Left kidney (tissue), 2 donors: ENCODE data around the gene PSMG2. TPM values are rescaled to one million over a fixed set of nuclear protein-coding genes. Genes with fewer than 3 reads are reported as not detected.
"Not testable (repeated sequence)": the region's sequence is repeated elsewhere in the genome, so short reads cannot be mapped to it uniquely, and the experiment has no call there.

Source experiments
- DNase-seq: peaks from one replicate; pipeline ENCODE4 v3.0.0-alpha.2; 2013
- polyA plus RNA-seq: library from polyadenylated mRNA; unstranded; fragments of 120-200 nt; gene quantifications from one replicate; pipeline ENCODE4 v1.2.1, GENCODE V29; 2013; ENCODE audit not compliant: insufficient read length

Gene PSMG2
- polyA plus RNA-seq, 1 donor, result 80.5 TPM

DNA sequence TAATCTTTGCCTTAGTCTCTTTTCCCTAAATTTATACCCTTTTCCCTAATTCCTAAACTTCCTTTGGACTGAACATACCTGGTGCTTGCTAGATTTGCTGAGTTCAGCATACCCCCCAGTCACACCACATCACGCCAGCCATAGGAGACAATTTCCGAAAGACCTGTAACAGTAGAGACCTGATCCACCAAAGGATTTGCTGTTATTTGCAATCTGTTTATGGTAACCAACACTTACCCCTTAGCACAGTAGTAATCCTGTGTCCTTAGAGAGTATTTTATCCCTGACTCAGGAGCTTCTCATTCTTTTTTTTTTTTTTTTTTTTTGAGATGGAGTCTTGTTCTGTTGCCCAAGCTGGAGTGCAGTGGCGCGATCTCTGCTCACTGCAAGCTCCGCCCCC, 8.6 kb downstream of the PSMG2 start:
- no peak for DNase-seq

DNA sequence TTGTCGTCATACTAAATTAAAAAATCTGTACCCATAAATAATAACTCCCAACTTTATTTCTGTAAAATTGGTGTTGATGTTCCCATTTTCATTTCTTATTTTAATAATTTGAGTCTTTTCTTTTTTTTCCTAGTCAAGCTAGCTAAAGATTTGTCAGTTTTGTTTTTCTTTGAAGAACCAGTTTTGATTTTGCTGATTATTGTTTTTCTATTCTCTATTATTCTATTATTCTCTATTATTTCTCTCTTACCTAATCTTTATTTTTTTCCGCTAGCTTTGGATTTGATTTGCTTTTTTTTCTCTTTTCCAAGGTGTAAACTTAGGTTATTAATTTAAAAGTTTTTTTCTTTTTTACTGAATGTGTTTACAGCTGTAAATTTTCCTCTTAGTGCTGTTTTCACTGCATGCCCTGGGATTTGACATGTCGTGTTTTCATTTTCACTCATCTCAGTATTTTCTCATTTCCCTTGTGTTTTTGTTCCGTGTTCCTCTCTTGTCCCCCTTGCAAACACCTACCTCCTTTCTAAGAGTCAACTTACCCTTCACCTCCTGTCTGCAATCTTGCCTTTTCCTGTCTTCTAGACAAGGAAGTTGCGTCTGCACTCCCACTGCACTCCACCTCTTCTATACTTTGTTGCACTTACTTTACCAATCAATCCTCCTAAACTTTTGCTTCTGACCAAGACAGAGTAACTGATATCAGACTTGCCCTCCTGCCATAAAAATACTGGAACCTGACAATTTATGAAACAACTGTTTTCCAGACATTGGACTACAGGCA, 18.8 kb downstream of the PSMG2 start:
- no peak for DNase-seq

DNA sequence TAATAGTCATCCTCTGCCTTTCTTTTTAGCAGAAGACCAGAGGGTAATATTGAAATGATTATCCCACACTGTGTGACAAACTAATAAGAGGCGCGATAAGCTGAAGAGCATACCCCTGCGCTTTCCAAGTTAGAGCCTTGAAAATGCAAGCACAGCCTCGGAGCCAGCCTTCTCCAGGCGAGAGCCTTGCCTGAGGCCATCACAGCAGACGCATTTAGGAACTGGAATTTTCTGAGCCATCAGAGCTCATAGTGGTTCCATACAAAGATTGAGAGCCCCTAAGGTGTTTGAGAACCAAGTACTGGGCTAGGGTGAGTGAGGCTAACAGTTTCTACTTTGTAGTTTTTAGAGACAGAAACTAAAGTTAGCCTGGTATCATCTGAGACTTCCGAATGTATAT, 19.9 kb downstream of the PSMG2 start:
- DNase-seq, result no peak

DNA sequence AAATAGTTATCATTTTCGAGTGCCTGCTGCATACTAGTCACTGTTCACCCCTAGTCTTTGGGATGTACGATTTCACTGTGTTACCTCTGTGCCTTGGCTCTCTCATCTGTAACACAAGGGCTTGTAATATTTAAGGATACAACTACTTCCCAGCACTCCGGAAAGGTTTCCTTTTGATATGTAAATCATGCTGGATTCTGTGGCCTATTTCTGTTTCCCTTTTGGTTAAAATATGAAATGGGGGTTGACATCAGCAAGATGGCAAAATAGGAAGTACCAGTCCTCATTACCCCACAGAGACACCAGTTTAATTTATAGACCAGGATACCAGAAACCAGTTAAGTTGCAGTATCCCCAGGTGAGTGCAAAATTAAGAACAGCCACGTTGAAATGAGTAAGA, 23.5 kb downstream of the PSMG2 start:
- no peak for DNase-seq

DNA sequence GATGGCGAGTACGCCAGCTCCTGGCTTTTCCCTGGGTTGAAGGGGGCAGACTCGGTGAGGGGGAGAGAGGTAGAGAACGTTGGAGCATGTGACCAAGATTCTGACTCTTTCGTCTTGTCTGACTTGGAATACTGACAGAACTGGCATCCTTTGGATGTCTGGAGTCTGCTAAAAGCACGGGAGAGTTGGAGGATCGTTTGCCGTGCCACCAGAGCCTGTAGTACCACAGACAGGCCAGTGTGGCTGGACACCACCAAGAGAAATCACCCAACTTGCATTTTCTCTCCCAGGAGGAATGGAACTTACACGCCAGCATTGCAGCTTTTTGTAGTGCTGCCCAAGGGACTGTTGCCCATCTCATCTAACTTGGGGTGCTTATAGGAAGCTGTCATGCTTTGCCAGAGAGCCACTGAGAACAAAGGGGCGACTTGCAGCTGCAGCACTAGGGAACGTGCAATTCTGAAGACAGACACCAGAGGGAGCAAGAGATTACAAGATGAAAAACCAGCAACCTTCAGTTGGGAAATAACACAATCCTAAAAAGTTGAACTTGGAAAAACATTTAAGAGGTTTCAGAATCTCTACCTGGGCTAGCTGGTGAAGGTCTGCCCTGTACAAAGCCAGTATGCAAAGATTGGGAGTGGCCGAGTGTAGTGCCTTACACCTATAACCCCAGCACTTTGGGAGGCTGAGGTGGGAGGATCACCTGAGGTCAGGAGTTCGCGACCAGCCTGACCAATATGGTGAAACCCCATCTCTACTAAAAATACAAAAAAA, 24.1 kb downstream of the PSMG2 start:
- DNase-seq, result peak; percentile 62

DNA sequence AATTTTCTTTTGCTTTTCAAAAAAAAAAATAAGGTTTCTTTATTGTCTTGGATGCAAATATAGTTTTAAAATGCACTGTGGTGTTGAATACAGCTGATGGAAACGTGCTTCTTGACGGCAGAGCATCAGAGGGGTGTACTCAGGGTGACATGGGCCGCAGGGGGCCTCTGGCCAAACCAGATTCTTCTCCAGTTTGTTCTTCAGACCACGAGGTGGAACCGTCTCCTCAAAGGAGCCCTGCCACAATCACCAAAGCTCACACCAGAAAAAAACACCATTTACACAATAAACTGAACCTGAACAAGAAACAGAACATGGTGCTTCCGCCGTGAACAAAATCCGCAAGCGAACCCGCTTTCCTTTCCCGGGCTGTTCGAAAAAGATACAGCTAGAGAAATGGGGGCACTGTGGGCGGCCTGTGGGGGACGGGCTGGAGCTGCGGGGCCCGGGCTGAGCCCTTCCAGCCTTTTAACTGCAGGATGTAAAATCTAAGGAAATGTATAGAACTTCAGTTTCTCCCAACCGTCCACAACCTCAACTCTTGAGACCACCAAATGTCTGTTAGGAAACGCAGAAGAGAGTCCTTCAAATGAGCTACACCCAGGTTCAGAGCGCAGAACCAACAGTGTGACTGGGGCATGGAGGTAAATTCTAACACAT, 34.5 kb downstream of the PSMG2 start:
- no peak for DNase-seq

DNA sequence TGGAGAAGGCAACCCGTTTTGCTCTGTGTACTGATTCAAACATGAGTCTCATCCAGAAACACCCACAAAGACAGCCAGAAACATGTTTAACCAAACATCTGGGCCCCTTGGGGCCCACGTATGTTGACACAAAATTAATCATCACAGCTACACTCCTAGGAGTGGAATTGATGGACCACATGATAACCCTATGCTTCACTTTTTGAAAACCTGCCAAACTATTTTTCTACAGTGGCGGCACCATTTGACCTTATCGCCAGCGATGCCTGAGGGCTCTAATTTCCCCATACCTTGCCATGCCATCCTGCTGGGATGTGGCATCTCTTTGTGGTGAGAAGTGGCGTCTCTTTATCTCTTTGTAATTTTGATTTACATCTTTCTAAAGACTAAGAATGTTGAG, 38.5 kb downstream of the PSMG2 start:
- no peak for DNase-seq

DNA sequence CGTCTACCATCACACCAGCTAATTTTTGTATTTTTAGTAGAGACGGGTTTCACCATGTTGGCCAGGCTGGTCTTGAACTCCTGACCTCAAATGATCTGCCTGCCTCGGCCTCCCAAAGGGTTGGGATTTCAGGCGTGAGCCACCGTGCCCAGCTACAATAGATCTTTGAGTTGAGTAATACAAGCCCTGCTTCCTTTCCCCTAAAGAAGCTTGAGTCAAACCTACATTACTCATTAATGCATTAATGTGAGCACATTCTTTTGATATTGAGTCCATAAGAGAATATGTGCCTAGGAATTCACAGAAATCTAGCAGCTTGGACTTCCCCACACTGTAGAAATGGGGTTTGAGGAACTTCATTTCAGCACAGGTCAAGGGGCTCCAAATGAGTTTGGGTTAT, 39.6 kb downstream of the PSMG2 start:
- no peak for DNase-seq

DNA sequence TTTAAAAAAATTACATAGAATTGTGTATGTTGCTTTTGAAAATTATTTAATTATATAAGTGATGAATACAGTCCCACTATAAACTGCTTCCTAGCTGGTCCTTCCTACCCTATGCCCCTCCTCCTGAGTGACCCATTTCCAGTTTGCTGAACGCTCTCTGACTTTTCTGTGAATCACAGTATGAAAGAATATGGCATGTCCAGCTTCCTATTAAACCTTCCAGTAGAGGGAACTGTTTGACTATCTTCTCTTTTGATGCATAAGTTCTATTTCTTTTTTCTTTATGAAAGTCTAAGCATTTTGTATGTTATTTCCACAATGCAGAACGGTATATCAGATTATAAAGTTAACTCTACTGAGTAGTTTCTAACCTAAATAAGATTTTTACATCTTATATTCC, 41.3 kb downstream of the PSMG2 start:
- peak; percentile 35 for DNase-seq

DNA sequence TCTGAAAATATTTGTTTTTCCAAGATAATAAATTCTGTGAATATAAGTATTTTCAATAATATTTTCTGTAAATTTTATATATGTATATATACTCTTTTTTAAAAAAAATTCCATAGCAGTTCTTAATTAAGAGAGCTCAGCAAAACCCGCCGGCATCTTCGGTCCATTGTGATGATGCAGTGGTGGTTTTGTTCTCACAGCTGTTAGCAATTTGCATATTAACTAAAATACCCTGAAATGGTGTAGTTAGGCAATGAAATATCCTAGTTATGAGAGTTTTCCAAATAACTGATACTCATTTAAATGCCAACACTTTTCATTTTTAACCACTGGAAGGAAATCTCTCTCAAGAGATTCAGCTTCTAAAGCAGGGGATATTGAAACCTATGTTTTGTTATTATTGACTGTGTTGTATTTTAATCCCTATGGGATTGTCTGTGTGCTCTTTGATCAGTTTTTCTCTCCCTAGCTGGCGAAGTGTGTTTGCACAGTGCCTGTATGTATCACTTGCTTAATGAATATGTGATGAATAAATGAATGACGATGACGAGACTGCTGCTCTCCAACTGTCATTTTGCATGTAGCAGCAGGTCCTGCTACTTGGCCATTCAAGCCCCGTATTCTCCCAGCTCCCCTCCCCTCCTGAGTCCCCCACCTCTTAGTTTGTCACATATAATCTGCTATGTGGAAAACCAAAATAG, 42.4 kb downstream of the PSMG2 start:
- DNase-seq, result no peak

DNA sequence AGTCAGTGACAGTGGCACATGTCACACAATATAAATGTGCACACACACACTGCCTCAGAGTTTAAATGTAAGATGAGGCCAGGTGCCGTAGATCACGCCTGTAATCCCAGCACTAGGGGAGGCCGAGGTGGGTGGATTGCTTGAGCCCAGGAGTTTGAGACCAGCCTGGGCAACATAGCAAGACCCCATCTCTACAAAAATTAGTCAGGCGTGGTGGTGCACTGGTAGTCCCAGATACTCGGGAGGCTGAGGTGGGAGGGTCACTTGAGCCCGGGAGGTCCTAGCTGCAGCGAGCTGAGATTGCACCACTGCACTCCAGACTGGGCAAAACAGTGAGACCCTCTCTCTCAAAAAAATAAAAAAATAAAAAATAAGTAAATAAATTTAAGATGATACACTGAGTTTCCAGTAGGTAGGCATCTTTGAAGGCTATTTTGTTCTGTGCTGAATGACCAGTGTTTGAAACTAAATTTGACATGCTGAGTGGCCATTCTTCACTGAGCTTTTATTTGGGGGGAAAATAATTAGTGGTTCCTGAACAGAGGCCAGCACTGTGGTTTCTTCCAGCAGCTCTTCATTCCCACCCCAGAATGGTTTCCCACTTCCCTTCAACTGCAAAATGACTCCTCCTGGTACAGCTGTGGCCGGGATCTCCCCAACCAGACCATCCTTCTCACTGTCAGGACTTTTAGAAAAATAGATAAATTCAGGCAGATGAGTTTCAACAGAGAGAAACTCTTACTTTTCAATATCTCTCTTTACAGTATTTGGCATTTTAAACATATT, 44.9 kb downstream of the PSMG2 start:
- no peak for DNase-seq

DNA sequence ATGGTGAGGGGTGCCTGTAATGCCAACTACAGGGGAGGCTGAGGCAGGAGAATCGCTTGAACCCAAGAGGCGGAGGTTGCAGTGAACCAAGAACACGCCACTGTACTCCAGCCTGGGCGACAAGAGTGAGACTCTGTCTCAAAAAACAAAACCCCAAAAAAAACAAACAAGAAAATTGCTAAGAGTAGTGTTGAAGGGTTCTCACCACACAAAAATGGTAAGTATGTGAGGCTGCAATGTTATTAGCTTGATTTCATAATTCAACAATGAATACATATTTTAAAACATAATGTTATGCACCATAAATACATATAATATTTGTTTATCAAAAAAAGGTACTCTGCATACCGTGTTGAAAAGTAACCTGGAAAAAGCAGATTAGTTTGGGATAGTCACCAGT, 45.8 kb downstream of the PSMG2 start:
- DNase-seq, result no peak

DNA sequence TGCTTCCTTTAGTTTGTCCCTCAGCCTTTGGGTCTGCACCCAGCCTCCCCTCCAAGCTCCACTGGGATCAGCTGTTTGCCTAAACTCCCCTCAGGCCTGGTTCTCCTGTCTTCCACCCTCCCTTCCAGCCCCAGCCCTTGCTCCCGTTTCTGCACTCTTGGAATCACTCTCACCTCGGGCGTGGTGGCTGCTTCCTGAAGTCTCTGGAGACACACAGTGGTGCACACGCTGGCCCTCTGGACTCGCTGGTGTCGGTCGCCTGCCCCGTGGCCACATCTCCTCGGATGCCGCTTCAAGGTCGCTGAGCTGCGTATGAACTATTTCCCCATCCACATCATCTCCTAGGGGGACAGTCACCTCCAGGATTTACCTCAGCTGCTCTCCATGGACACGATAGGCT, 46.3 kb downstream of the PSMG2 start:
- no peak for DNase-seq

DNA sequence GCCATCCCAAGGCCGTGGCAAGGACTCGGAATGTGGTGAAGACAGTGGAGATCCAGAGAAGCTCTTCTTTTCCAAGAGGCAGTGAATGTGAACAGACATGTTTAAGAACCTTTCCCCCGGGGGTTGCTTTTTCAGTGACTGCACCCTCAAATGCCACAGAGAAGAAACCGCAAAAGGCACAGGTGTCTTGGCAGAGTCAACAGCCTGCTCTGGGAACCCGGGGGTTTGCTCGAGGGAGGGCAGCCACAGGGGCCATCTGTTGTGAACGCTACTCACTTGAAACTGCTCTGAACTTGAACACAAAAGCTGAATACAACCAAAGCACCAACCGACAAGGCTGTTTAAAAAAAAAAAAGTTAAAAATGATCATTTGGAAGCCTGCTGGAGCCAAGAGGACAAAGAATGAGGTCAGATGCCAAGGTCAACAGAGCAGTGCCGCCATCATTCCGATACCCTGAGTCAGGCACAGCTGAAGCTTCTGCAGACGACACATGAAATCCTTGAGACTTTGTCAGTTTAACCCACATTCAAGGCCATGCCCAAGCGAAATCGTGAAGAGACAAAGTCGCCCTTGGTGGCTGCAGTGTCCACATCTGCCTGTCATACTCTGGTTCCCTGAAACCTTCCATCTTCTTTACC, 47.4 kb downstream of the PSMG2 start:
- no peak for DNase-seq

DNA sequence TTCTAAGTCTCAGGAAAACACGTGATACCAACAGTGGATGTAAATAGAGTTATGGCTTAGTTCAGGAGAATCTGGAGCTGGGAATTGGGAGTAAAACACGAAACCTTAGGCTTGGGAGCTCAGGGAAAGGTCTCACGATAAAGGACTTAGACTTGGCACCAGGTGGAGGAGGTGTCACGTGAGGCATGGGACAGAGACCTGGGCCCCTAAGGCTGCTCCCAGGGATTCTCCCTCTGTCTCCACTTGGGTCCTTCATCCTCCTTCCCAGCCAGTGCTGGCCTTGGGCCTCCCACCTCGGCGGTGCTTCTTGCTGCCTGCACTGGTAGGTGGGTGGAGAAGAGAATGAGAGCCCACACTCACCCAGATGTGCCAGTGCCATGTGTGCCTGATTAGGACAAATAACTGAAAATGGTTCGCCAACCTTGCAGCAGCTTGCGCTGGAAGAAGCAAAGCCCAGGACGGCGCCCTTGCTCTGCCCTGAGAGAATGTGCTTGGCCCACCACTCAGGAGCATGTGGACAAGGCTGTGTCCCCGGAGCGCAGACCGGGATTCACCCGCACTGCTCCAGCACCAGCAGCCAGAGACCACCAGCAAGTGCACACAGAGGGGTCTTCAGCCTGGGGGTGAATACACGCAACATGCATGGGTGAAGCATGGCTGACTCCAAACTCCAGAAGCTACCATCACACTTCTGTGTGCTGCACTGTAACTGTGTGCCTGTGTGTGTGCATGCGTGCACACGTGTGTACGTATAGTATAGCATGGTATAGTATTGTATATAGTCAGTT, 48.1 kb downstream of the PSMG2 start:
- no peak for DNase-seq

DNA sequence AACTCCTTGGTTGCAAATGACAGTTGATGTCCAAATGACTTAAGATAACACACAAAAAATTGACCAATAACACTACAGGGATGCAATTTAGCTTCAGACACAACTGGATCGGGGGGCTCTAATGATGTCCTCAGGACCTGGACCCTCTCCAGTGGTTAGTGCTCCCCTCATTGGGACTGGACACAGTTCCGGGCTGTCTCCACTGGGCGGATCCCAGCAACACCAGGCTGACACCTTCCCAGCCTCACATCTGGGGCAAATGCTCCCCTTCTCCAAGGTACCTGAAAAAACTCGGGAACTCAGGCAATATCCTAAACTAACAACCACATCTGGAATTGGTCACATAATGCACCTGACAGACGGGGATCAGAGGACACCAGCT, 48.7 kb downstream of the PSMG2 start:
- no peak for DNase-seq

DNA sequence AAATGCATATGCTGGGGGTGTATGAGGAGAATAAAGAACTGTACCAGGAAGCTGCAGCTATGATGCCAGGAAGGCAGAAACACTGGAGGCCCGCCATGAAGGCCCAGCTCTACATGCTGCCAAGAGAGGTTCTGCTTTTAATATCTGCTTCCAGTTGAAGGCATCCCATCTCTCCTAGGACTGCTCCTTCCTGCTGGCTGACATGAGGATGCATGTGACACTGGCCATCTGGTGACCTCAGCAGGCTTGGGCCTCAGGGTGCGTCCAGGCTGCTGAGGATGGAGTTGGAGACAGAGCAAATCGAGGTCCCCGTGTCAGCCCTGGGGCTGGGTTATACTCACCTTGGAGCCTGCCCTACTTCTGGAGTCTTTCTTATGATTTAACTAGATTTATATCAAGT, 49.0 kb downstream of the PSMG2 start:
- DNase-seq, result no peak

DNA sequence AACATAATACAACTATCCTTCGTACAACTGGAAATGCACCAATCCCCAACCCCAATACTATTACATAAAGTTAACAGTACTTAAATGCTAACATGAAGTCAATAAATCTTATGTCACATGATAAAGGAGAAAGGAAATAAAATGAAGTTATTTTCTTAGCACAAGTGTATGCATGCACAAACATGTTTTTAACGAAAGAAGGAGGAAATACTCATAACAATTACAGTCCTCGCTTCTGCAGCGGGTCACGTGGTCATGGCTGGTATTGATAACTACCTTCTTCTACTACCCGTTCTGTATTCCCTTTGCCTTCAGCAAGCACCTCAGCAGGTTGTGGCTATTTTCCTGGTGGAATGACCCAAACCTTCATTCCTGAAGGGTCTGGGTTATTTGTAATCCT, 51.7 kb downstream of the PSMG2 start:
- no peak for DNase-seq

DNA sequence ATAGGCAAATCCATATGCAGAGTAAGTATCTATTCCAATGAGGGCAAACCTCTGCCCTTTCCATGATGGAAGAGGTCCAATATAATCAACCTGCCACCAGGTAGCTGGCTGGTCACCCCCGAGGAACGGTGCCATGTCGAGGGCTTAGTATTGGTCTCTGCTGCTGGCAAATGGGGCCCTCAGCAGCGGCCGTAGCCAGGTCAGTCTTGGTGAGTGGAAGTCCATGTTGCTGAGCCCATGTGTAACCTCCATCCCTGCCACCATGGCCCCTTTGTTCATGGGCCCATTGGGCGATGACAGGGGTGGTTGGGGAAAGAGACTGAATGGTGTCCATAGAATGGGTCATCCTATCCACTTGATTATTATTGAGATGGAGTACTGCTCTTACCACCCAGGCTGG, 52.8 kb downstream of the PSMG2 start:
- DNase-seq, result not testable (repeated sequence)

DNA sequence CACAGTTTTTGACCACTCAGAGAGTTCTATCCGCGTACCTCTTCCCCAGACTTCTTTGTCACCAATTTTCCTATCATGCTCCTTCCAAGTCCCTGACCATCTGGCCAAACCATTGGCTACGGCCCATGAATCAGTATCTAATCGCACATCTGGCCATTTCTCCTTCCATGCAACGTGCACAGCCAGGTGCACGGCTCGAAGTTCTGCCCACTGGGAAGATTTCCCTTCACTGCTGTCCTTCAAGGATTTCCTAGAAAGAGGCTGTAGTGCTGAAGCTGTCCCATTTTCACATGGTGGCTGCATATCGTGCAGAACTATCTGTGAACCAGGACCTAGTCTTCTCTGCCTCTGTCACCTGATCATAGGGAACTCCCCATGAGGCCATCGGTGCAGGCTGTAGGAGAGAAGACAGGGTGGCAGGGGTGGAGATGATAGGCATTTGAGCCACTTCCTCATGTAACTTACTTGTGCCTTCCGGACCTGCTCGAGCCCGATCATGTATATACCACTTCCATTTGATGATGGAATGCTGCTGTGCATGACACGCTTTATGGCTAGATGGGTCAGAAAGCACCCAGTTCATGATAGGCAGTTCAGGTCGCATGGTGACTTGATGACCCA, 53.9 kb downstream of the PSMG2 start:
- not testable (repeated sequence) for DNase-seq
